CD4-positive, alpha-beta T cell treated with Interleukin-10 for 1 hour (primary cell): ENCODE measurements around the gene ASPG.

Experiments used
- DNase-seq: peaks from one replicate; pipeline ENCODE4 v3.0.0-alpha.2; 2020

ASPG gene

GRCh38 chr14:104119119-104119487, 33.6 kb downstream of the ASPG start:
- DNase-seq, result no peak

GRCh38 chr14:104119488-104120251, 34.2 kb downstream of the ASPG start:
- DNase-seq, result no peak

GRCh38 chr14:104120281-104120741, 34.8 kb downstream of the ASPG start:
- DNase-seq, result no peak

DNA sequence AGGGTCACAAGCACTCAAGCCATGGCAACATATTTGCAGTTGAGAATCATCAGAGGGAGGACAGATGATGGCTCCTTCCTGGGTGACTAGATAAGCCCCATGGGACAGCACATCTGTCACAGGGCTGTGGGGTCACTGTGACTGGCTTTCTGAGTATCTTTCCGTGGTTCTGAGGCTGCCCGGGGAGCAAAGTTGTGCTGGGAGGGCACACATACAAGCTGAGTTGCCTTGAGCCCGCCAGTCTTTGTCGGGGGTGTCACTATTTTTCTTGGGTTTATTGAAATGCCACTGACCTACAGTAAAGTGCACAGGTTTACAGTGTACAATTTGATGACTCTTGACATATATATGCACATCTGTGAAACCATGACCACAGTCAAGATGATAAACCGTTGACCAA, 35.6 kb downstream of the ASPG start:
- no peak for DNase-seq

DNA sequence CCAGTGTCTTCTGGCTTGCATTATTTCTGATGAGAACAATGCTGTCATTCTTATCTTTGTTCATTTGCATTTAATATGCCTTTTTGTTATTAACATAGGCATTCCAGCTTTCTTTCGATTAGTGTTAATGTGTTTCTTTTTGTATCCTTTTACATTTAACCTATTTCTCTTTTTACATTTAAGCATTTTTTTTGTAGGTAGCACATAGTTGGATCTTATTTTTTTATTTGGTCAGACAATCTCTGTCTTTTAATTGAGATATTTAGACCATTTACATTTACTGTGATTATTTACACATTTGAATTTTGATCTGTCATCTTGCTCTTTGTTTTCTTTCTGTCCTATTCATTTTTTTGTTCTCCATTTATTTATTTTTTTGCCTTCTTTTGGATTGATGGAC, 38.4 kb downstream of the ASPG start:
- DNase-seq, result no peak

DNA sequence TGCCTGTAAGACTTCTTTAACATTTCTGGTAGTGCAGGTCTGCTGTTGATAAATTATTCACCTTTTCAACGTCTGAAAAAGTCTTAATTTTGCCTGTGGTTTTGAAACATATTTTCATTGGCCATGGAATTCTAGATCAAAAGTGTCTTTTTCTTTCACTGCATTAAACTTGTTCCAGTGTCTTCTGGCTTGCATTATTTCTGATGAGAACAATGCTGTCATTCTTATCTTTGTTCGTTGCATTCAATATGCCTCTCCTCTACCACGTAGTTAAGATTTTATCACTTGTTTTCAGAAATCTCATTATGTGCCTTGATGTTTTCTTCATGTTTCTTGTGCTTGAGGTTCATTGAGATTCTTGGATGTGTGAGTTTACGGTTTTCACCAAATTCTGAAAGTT, 39.5 kb downstream of the ASPG start:
- no peak for DNase-seq

DNA sequence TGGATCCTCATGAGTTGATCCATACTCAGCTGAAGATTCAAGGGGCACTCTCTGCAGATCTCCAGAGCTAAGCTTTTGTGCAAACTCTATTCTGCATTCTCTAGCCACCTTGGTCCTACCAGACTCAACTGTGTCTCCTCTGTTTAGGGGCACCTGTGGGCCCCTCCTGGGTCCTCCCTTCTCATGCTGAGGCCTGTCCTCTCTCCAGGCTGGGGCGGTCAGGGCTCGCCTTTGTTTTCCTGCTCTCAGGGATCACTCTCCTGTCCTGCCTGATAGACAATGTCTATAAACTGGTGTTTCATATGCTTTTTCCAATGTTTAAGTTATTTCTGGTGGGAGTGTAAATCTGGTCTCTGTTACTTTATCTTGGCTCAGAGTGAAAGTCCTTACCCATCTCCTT, 41.3 kb downstream of the ASPG start:
- DNase-seq, result no peak

DNA sequence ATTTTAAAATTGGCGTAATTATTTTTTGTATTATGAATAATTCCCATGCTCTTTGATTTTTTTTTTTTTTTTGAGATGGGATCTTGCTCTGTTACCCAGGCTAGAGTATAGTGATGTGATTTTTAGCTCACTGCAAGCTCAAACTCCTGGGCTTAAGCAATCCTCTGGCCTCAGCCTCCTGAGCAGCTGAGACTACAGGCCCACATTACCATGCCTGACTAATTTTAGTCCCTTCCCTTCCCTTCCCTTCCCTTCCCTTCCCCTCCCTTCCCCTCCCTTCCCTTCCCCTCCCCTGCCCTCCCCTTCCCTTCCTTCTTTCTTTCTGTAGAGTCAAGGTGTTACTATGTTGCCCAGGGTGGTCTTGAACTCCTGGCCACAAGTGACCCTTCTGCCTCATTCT, 43.5 kb downstream of the ASPG start:
- DNase-seq, result no peak

- DNase-seq, result no peak
Observed at GRCh38 chr14:104129556-104129955, 44.1 kb downstream of the ASPG start.

DNA sequence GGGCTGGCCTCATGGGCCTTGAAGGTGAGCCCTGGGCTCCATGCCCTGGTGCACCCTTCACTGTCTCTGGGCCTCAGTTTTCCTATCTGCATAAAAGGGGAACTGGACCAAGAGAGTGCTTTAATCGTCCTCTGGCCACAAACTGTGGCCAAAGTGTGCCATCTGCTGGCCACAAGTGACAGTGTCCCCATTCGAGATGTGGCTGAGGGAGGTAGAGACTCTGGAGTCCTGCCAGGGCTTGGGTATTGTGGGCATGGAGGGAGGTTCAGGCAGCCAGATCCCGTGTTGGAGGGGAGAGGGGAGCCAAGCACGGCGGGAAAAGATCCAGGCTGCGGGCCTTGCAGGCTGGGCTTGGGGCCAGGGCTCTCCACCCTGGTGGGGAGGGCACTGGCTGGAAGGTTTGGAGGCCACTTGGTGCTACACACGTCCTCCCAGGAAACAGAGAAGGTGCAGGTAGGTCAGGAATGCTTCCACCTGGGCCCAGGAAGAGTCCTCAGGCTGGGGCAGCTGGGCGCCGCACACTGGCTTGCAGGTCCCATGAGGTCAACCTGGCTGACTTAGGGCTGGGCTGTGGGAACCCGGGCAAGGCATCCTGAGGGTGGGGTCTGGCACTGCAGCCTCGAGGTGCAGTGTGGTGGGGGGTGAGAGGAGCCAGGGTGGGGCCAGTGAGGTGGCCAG, 45.6 kb downstream of the ASPG start:
- DNase-seq, result no peak

DNA sequence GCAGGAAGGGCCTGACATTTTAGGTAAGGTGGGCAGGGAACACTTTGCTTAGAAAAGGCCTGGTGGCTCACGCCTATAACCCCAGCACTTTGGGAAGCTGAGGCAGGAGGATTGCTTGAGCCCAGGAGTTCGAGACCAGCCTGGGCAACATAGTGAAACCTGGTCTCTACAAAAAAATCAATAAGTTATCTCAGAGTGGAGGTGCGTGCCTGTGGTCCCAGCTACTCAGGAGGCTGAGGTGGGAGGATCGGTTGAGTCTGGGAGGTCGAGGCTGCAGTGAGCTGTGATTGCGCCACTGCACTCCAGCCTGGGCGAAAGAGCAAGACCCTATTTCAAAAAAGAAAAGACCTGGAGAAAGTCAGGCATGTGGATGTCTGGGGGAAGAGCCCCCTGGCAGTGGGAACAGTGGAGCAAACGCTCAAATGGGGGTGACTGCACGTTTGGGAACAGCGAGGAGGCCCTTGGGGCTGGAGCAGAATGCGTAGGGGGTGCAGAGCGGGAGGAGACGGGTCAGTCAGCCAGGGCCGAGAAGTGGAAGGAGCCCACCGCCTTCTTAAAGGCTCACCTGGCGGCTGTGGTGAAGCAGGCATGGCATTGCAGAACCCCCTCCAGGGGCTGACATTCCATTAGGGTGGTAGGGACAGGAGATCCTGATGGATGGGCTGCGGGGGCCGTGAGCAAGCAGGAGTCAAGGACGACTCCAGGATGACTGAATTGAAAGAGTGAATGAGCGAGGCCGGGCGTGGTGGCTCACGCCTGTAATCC, 46.6 kb downstream of the ASPG start:
- no peak for DNase-seq

- DNase-seq, result no peak
Observed at GRCh38 chr14:104132981-104133380, 47.5 kb downstream of the ASPG start.

DNA sequence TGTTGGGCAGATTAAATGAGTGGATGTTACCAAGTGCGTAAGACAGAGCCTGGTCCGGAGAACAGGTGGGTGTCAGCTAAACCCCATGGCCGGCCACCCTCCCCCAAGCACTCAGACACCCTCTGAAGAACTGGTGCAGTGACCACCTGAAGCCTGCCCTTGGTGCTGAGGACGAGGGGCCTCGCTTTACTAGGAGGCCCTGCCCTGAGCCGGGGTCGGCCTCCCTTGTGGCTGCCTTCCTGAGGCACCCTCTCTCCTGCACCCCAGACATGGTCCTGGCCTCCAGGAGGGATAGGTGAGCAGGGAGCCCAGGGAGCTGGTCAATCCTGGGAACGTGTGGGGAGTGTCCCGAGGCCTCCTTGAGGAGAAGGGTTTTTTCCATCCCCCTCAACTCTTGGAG, 48.0 kb downstream of the ASPG start:
- DNase-seq, result no peak

- no peak for DNase-seq
Observed at GRCh38 chr14:104134061-104134965, 48.8 kb downstream of the ASPG start.

- DNase-seq, result no peak
Observed at GRCh38 chr14:104135121-104135903, 49.8 kb downstream of the ASPG start.

DNA sequence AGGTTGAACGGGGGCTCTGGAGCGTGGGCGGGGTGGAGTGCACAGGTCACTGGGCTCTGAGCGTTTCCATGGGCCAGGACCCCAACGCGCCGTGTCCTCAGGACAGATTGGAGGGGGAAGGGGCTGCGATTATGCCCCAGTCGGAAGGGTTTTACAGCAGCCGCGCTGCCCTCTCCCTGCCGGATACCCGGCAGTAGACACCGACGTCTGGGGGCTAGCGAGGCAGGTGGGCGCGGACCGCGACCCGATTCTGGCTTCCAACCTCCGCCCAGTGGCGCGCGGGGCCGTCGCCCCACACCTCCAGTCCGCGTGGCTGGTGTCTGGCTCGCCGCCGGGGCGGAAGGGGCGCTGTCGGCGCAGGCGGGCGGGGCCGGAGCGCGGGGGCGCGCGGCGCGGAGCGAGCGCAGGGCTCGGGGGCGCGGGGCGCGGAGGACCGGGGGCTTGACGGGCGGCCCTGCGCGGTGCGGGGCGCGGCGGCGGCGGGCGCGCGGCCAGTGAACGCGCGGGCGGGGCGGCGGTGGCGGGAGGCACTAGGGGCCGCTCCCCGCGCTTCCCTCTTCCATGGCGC, 50.5 kb downstream of the ASPG start:
- DNase-seq, result no peak

- DNase-seq, result no peak
Observed at GRCh38 chr14:104136472-104137296, 51.2 kb downstream of the ASPG start.

GRCh38 chr14:104137297-104138097, 52.0 kb downstream of the ASPG start:
- peak; percentile 50 for DNase-seq

- no peak for DNase-seq
Observed at GRCh38 chr14:104138098-104138717, 52.7 kb downstream of the ASPG start, which contains the start of gene KIF26A. TSS of gene KIF26A (plus strand) at chr14:104138587. CDS start at chr14:104138723, 136 bp downstream.
